WTC11 (cell line): ENCODE results near the gene EHBP1. TPM values are rescaled to one million over a fixed set of nuclear protein-coding genes. Genes with fewer than 3 reads are reported as not detected.

Experiments
- ATAC-seq: fragments of 200-7000 bp; cut with Tn5 transposase; 2 replicates; pipeline ENCODE4 v1.10.0; 2021; ENCODE audit warnings: mild to moderate bottlenecking, moderate library complexity
- CTCF ChIA-PET: fragments of 300-600 bp; sonication (Branson Sonifier 250); formaldehyde crosslinking; loops from one replicate; lab custom pipeline; 2021; ENCODE audit warnings: antibody characterized with exemption; lab: Charles Lee
- POLR2A ChIA-PET: fragments of 350-600 bp; sonication (Branson Sonifier 250); formaldehyde crosslinking; loops from one replicate; lab custom pipeline; 2021; ENCODE audit warnings: antibody characterized with exemption; lab: Charles Lee
- DNase-seq: peaks from one replicate; pipeline ENCODE4 v3.0.0; 2021; ENCODE audit warnings: low spot score
- H3K27ac Mint-ChIP-seq: 2 replicates; pipeline ENCODE4 v1.8.0; 2021; ENCODE audit warnings: mixed read lengths
- H3K27me3 Mint-ChIP-seq: 2 replicates; pipeline ENCODE4 v1.8.0; 2021; ENCODE audit warnings: low read depth, mild to moderate bottlenecking, moderate library complexity, mixed read lengths
- H3K36me3 Mint-ChIP-seq: 2 replicates; pipeline ENCODE4 v1.8.0; 2021; ENCODE audit warnings: mixed read lengths
- H3K4me1 Mint-ChIP-seq: 2 replicates; pipeline ENCODE4 v1.8.0; 2022; ENCODE audit warnings: mixed read lengths
- H3K4me3 Mint-ChIP-seq: 2 replicates; pipeline ENCODE4 v1.8.0; 2021; ENCODE audit warnings: mild to moderate bottlenecking, moderate library complexity, mixed read lengths
- H3K9me3 Mint-ChIP-seq: 2 replicates; pipeline ENCODE4 v1.8.0; 2021; ENCODE audit warnings: mixed read lengths
- CBFB ChIP-seq: sonication (generic); formaldehyde crosslinking; IDR thresholded peaks from 2 replicates; pipeline ENCODE4 v1.8.1; 2022; ENCODE audit warnings: mild to moderate bottlenecking, low read depth, missing genetic modification reagents
- EMX1 ChIP-seq: fragments of 250-450 bp; sonication (Bioruptor Pico); IDR thresholded peaks from 2 replicates; pipeline ENCODE4 v1.8.0; 2021; ENCODE audit warnings: mild to moderate bottlenecking
- GABPB1 ChIP-seq: sonication (generic); formaldehyde crosslinking; IDR thresholded peaks from 2 replicates; pipeline ENCODE4 v1.8.1; 2023; ENCODE audit warnings: mild to moderate bottlenecking, missing genetic modification reagents
- GTF2I ChIP-seq: fragments of 250-450 bp; sonication (Bioruptor Pico); conservative IDR thresholded peaks from 2 replicates; pipeline ENCODE4 v1.4.0; 2021; ENCODE audit warnings: mild to moderate bottlenecking
- KAT7 ChIP-seq: sonication (generic); formaldehyde crosslinking; IDR thresholded peaks from 2 replicates; pipeline ENCODE4 v1.8.1; 2023; ENCODE audit warnings: missing genetic modification reagents, mild to moderate bottlenecking, borderline replicate concordance
- NR2C2 ChIP-seq: sonication (generic); formaldehyde crosslinking; IDR thresholded peaks from 2 replicates; pipeline ENCODE4 v1.8.0; 2022; ENCODE audit warnings: mild to moderate bottlenecking, missing genetic modification reagents
- SMAD3 ChIP-seq: sonication (generic); formaldehyde crosslinking; IDR thresholded peaks from 2 replicates; pipeline ENCODE4 v1.8.0; 2022; ENCODE audit warnings: missing genetic modification reagents, mild to moderate bottlenecking, borderline replicate concordance
- TEAD4 ChIP-seq: sonication (generic); formaldehyde crosslinking; IDR thresholded peaks from 2 replicates; pipeline ENCODE4 v1.8.0; 2022; ENCODE audit warnings: mild to moderate bottlenecking, missing genetic modification reagents
- ZNF219 ChIP-seq: sonication (generic); formaldehyde crosslinking; IDR thresholded peaks from 2 replicates; pipeline ENCODE4 v1.8.0; 2023; ENCODE audit warnings: missing genetic modification reagents, mild to moderate bottlenecking, borderline replicate concordance
- ZNF232 ChIP-seq: sonication (generic); formaldehyde crosslinking; IDR thresholded peaks from 2 replicates; pipeline ENCODE4 v1.8.0; 2022; ENCODE audit warnings: mild to moderate bottlenecking, missing genetic modification reagents
- ZNF263 ChIP-seq: sonication (generic); formaldehyde crosslinking; IDR thresholded peaks from 2 replicates; pipeline ENCODE4 v1.8.1; 2022; ENCODE audit warnings: low read depth, mild to moderate bottlenecking, moderate library complexity, missing genetic modification reagents
- ZNF423 ChIP-seq: fragments of 250-450 bp; sonication (Bioruptor Pico); IDR thresholded peaks from 2 replicates; pipeline ENCODE4 v2.1.2; 2022; ENCODE audit warnings: mild to moderate bottlenecking, moderate library complexity
- total RNA-seq: library from RNA; stranded (reverse); gene quantifications from 3 replicates; pipeline ENCODE4 v1.2.3, GENCODE V29; 2021
- TF ChIP-seq, protein P1 (sequence below): sonication (generic); formaldehyde crosslinking; IDR thresholded peaks from 2 replicates; pipeline ENCODE4 v1.8.1; 2022; ENCODE audit warnings: mild to moderate bottlenecking, missing genetic modification reagents, moderate library complexity, borderline replicate concordance
- TF ChIP-seq, protein P2 (sequence below): fragments of 250-450 bp; sonication (Bioruptor Pico); IDR thresholded peaks from 2 replicates; pipeline ENCODE4 v1.9.0; 2021; ENCODE audit warnings: mild to moderate bottlenecking
- TF ChIP-seq, protein P3 (sequence below): sonication (generic); formaldehyde crosslinking; IDR thresholded peaks from 2 replicates; pipeline ENCODE4 v1.8.1; 2022; ENCODE audit warnings: mild to moderate bottlenecking, moderate library complexity, missing genetic modification reagents
- TF ChIP-seq, protein P4 (sequence below): sonication (generic); formaldehyde crosslinking; IDR thresholded peaks from 2 replicates; pipeline ENCODE4 v1.8.0; 2022; ENCODE audit warnings: mild to moderate bottlenecking, missing genetic modification reagents
- TF ChIP-seq, protein P5 (sequence below): sonication (generic); formaldehyde crosslinking; conservative IDR thresholded peaks from 2 replicates; pipeline ENCODE4 v1.8.1; 2022; ENCODE audit warnings: mild to moderate bottlenecking, missing genetic modification reagents
- TF ChIP-seq, protein P6 (sequence below): fragments of 250-450 bp; sonication (Bioruptor Pico); conservative IDR thresholded peaks from 2 replicates; pipeline ENCODE4 v1.9.0; 2021; ENCODE audit warnings: mild to moderate bottlenecking
- TF ChIP-seq, protein P7 (sequence below): fragments of 250-450 bp; sonication (Bioruptor Pico); IDR thresholded peaks from 2 replicates; pipeline ENCODE4 v1.9.0; 2021; ENCODE audit warnings: mild to moderate bottlenecking, borderline replicate concordance

EHBP1 gene
- total RNA-seq, 1 experiment from 2014 or later = 36.4 TPM

DNA sequence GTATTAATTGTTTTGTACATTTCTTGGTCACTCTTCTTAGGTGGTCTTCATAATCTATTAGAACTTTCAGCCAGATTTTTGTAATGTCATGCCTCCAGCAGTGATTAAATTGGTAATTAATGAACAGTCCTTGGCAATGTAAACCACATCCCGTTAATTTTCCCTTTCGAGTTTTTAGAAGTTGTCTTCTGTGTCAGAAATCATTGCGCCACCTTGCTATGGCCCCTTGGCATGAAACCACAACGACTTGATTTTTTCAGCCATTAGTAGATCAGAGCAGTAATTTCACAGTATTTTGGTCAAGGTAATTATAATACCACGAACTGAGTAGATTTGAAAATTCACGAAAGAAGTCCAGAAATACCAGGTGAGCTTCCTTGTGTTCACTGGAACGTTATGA, 259.2 kb downstream of the EHBP1 start:
- DNase-seq (no peak), ATAC-seq (no peak)
- Mint-ChIP-seq H3K4me3 (no peak overlapping the region), H3K36me3 (no peaks in the 10 kb centered on the region), H3K9me3 (no peaks in the 10 kb centered on the region), H3K27ac (0 out of 2 replicates have a peak overlapping the region, but pooled peaks have one; percentile 1), H3K4me1 (0 out of 2 replicates have a peak, but pooled peaks cover 4% of the 10 kb centered on the region), H3K27me3 (no peaks in the 10 kb centered on the region)
- POLR2A ChIA-PET = no interaction called here
- TF ChIP-seq ZNF423 (CRISPR knock-in tag) = no peak
- TF ChIP-seq, protein P1, sequence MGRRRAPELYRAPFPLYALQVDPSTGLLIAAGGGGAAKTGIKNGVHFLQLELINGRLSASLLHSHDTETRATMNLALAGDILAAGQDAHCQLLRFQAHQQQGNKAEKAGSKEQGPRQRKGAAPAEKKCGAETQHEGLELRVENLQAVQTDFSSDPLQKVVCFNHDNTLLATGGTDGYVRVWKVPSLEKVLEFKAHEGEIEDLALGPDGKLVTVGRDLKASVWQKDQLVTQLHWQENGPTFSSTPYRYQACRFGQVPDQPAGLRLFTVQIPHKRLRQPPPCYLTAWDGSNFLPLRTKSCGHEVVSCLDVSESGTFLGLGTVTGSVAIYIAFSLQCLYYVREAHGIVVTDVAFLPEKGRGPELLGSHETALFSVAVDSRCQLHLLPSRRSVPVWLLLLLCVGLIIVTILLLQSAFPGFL = no peak
- no peak for TF ChIP-seq GTF2I
- TF ChIP-seq, protein P2, sequence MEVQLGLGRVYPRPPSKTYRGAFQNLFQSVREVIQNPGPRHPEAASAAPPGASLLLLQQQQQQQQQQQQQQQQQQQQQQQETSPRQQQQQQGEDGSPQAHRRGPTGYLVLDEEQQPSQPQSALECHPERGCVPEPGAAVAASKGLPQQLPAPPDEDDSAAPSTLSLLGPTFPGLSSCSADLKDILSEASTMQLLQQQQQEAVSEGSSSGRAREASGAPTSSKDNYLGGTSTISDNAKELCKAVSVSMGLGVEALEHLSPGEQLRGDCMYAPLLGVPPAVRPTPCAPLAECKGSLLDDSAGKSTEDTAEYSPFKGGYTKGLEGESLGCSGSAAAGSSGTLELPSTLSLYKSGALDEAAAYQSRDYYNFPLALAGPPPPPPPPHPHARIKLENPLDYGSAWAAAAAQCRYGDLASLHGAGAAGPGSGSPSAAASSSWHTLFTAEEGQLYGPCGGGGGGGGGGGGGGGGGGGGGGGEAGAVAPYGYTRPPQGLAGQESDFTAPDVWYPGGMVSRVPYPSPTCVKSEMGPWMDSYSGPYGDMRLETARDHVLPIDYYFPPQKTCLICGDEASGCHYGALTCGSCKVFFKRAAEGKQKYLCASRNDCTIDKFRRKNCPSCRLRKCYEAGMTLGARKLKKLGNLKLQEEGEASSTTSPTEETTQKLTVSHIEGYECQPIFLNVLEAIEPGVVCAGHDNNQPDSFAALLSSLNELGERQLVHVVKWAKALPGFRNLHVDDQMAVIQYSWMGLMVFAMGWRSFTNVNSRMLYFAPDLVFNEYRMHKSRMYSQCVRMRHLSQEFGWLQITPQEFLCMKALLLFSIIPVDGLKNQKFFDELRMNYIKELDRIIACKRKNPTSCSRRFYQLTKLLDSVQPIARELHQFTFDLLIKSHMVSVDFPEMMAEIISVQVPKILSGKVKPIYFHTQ (CRISPR knock-in tag) = no peak
- no peak for TF ChIP-seq SMAD3 (CRISPR knock-in tag)
- no peak for TF ChIP-seq TEAD4 (CRISPR knock-in tag)
- TF ChIP-seq, protein P3, sequence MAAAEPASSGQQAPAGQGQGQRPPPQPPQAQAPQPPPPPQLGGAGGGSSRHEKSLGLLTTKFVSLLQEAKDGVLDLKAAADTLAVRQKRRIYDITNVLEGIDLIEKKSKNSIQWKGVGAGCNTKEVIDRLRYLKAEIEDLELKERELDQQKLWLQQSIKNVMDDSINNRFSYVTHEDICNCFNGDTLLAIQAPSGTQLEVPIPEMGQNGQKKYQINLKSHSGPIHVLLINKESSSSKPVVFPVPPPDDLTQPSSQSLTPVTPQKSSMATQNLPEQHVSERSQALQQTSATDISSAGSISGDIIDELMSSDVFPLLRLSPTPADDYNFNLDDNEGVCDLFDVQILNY (CRISPR knock-in tag) = no peak
- TF ChIP-seq GABPB1 = no peak
- TF ChIP-seq KAT7 (CRISPR knock-in tag) = no peak
- TF ChIP-seq ZNF219 (CRISPR knock-in tag) = no peak
- TF ChIP-seq ZNF232 (CRISPR knock-in tag) = no peak
- TF ChIP-seq, protein P4, sequence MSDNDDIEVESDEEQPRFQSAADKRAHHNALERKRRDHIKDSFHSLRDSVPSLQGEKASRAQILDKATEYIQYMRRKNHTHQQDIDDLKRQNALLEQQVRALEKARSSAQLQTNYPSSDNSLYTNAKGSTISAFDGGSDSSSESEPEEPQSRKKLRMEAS = no peak
- TF ChIP-seq, protein P5, sequence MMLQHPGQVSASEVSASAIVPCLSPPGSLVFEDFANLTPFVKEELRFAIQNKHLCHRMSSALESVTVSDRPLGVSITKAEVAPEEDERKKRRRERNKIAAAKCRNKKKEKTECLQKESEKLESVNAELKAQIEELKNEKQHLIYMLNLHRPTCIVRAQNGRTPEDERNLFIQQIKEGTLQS (CRISPR knock-in tag) = no peak
- no peak for TF ChIP-seq CBFB (CRISPR knock-in tag)
- TF ChIP-seq EMX1 (CRISPR knock-in tag) = no peak
- CTCF ChIA-PET = interaction anchor here (1.6 kb wide), 1 partner anchor 48 kb away, joined by 3 read pairs; no protein-coding TSS in a partner anchor

DNA sequence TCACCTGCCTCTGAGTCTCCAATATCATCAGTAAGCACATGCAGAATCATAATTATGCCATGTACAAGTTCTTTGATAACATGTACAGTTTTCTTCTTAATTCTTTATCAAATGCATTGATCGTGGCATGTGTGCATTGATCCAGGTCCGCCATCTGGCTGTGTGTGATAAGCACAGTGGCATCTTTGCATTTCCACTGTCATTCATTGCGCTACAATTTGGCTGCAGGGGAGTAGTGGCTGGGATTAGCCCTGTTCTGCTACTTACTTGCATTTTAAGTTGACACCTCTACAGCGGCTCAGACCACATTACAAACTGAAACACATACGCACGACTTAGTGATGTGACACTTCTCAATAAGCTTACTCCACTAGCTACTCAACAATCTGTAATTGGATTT, 261.5 kb downstream of the EHBP1 start:
- ATAC-seq (no peak), DNase-seq (no peak)
- no peaks in the 10 kb centered on the region for H3K9me3 Mint-ChIP-seq
- TF ChIP-seq, protein P6, sequence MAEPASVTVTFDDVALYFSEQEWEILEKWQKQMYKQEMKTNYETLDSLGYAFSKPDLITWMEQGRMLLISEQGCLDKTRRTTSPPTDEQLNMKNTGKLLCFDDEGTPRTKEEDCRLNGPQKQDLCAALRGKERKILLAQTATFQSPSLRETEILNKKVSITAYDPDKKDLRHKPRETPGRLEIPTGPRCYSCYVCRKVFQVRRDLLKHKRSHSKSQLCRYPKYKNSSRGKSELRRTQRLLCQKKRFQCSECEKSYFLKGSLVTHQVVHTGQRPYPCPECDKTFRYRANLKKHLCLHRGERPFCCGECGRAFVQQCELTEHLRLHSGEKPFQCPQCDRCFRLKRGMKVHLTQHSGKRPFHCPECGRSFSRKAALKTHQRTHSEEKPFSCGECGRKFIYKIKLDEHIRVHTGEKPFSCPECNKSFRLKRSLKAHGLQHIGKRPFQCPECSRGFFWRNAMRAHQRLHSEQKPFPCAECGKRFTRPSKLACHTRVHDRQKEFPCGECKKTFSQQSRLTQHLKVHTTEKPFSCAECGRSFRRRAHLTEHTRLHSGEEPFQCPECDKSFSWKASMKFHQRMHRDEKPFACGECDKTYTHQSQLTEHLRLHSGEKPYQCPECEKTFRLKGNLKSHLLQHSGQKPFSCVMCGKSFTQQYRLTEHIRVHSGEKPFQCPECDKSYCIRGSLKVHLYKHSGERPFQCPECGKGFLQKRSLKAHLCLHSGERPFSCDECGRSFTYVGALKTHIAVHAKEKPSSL (CRISPR knock-in tag) = no peak
- TF ChIP-seq ZNF232 (CRISPR knock-in tag) (no peak), NR2C2 (no peak), ZNF263 (CRISPR knock-in tag) (no peak)
- TF ChIP-seq, protein P7, sequence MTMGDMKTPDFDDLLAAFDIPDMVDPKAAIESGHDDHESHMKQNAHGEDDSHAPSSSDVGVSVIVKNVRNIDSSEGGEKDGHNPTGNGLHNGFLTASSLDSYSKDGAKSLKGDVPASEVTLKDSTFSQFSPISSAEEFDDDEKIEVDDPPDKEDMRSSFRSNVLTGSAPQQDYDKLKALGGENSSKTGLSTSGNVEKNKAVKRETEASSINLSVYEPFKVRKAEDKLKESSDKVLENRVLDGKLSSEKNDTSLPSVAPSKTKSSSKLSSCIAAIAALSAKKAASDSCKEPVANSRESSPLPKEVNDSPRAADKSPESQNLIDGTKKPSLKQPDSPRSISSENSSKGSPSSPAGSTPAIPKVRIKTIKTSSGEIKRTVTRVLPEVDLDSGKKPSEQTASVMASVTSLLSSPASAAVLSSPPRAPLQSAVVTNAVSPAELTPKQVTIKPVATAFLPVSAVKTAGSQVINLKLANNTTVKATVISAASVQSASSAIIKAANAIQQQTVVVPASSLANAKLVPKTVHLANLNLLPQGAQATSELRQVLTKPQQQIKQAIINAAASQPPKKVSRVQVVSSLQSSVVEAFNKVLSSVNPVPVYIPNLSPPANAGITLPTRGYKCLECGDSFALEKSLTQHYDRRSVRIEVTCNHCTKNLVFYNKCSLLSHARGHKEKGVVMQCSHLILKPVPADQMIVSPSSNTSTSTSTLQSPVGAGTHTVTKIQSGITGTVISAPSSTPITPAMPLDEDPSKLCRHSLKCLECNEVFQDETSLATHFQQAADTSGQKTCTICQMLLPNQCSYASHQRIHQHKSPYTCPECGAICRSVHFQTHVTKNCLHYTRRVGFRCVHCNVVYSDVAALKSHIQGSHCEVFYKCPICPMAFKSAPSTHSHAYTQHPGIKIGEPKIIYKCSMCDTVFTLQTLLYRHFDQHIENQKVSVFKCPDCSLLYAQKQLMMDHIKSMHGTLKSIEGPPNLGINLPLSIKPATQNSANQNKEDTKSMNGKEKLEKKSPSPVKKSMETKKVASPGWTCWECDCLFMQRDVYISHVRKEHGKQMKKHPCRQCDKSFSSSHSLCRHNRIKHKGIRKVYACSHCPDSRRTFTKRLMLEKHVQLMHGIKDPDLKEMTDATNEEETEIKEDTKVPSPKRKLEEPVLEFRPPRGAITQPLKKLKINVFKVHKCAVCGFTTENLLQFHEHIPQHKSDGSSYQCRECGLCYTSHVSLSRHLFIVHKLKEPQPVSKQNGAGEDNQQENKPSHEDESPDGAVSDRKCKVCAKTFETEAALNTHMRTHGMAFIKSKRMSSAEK (CRISPR knock-in tag) = no peak
- TF ChIP-seq, protein P2 (CRISPR knock-in tag) = no peak
- peaks cover 13% of the 10 kb centered on the region for H3K4me1 Mint-ChIP-seq
- H3K36me3 Mint-ChIP-seq = no peaks in the 10 kb centered on the region
- H3K27ac Mint-ChIP-seq = no peak overlapping the region
- ChIA-PET CTCF (no interaction called here), POLR2A (interaction anchor here (0.7 kb wide), 1 partner anchor 44 kb away, joined by 3 read pairs; no protein-coding TSS in a partner anchor)
- no peaks in the 10 kb centered on the region for H3K27me3 Mint-ChIP-seq
- H3K4me3 Mint-ChIP-seq = no peak overlapping the region
